Mammary epithelial cell (primary cell): ENCODE data around the gene OTUD6A.

Experiments
- EZH2 ChIP-seq: IDR thresholded peaks from 2 replicates; pipeline ENCODE4 v1.6.1; 2012; ENCODE audit warnings: low read length, inconsistent platforms, borderline replicate concordance
- TF ChIP-seq, protein P1 (sequence below), 2 donors: IDR thresholded peaks in 1 of 2; conservative IDR thresholded peaks in 1 of 2; 2 replicates each; pipeline ENCODE4 v1.5.1; 2011 to 2012; ENCODE audit warnings: inconsistent platforms in 2 of 2, low read length in 2 of 2, mild to moderate bottlenecking in 2 of 2, control low read depth in 1 of 2, low read depth in 1 of 2; ENCODE audit not compliant: insufficient read depth in 1 of 2; ENCODE audit errors: extremely low read depth in 1 of 2

DNA sequence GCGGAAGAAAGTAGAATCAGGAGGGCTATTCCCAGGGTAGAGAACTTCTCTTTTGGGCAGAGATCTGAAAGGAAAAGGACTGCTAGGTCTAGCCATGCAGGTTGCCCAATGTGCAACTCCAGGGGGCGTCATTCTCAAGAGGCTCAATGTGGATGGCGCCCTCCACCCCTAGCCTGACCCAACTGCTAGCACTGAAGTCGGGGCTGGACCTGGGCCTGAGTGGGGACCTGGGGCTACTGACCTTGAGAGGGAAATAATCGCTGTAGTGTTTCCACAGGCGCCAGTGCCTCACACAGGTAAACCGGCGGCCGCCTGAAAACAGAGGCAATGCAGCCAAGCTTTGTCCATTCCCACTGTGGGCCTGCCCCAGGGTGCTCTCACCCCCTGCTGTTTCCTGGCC lies 18.6 kb upstream of the OTUD6A start:
- TF ChIP-seq, protein P1, sequence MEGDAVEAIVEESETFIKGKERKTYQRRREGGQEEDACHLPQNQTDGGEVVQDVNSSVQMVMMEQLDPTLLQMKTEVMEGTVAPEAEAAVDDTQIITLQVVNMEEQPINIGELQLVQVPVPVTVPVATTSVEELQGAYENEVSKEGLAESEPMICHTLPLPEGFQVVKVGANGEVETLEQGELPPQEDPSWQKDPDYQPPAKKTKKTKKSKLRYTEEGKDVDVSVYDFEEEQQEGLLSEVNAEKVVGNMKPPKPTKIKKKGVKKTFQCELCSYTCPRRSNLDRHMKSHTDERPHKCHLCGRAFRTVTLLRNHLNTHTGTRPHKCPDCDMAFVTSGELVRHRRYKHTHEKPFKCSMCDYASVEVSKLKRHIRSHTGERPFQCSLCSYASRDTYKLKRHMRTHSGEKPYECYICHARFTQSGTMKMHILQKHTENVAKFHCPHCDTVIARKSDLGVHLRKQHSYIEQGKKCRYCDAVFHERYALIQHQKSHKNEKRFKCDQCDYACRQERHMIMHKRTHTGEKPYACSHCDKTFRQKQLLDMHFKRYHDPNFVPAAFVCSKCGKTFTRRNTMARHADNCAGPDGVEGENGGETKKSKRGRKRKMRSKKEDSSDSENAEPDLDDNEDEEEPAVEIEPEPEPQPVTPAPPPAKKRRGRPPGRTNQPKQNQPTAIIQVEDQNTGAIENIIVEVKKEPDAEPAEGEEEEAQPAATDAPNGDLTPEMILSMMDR (conservative IDR thresholded peaks at IDR 0.05 in 1 of 2, IDR thresholded peaks at IDR 0.05 in 1 of 2; ENCODE audit: extremely low read depth in 1 of 2, insufficient read depth in 1 of 2, low read depth in 1 of 2, low read length in 2 of 2), result no peak
- no peak for TF ChIP-seq EZH2
